ENCODE results near the gene FUT2.
"Not testable (repeated sequence)": the region's sequence is repeated elsewhere in the genome, so short reads cannot be mapped to it uniquely, and the experiment has no call there.

The FUT2 gene

GRCh38 chr19:48670699-48671445 is 24.9 kb upstream of the FUT2 start:
- DNase-seq (ENCODE audit: low read depth), result no peak

- no peak for DNase-seq (ENCODE audit: low read depth)
Measured at GRCh38 chr19:48671446-48671995, 24.2 kb upstream of the FUT2 start.

- DNase-seq (ENCODE audit: low read depth), result no peak
Measured at GRCh38 chr19:48672994-48673393, 22.8 kb upstream of the FUT2 start, which contains the start of gene NTN5. NTN5 (minus strand) TSS chr19:48673017; CDS start chr19:48670986, 2,031 bp downstream.

- DNase-seq (ENCODE audit: low read depth), result no peak
Measured at GRCh38 chr19:48673436-48674100, 22.2 kb upstream of the FUT2 start.

GRCh38 chr19:48674216-48674809 is 21.5 kb upstream of the FUT2 start:
- no peak for DNase-seq (ENCODE audit: low read depth)

GRCh38 chr19:48674921-48675824 is 20.6 kb upstream of the FUT2 start:
- DNase-seq (ENCODE audit: low read depth), result peak; percentile 57

- DNase-seq (ENCODE audit: low read depth), result no peak
Measured at GRCh38 chr19:48676487-48676886, 19.3 kb upstream of the FUT2 start.

GRCh38 chr19:48676887-48677286 is 18.9 kb upstream of the FUT2 start:
- no peak for DNase-seq (ENCODE audit: low read depth)

- no peak for DNase-seq (ENCODE audit: low read depth)
Measured at GRCh38 chr19:48678201-48678600, 17.6 kb upstream of the FUT2 start.

GRCh38 chr19:48680006-48680405 is 15.8 kb upstream of the FUT2 start:
- DNase-seq (ENCODE audit: low read depth), result not testable (repeated sequence)

GRCh38 chr19:48680436-48681126 is 15.2 kb upstream of the FUT2 start:
- DNase-seq (ENCODE audit: low read depth), result no peak

- DNase-seq (ENCODE audit: low read depth), result no peak
Measured at GRCh38 chr19:48681127-48681470, 14.7 kb upstream of the FUT2 start.

GRCh38 chr19:48683349-48683748 is 12.4 kb upstream of the FUT2 start:
- DNase-seq (ENCODE audit: low read depth), result peak; percentile 28

GRCh38 chr19:48685583-48685982 is 10.2 kb upstream of the FUT2 start:
- DNase-seq (ENCODE audit: low read depth), result no peak

- DNase-seq (ENCODE audit: low read depth), result no peak
Measured at GRCh38 chr19:48686088-48686487, 9.7 kb upstream of the FUT2 start.

GRCh38 chr19:48686637-48687036 is 9.1 kb upstream of the FUT2 start:
- DNase-seq (ENCODE audit: low read depth), result not testable (repeated sequence)

- no peak for DNase-seq (ENCODE audit: low read depth)
Measured at GRCh38 chr19:48687776-48688175, 8.0 kb upstream of the FUT2 start.

- DNase-seq (ENCODE audit: low read depth), result no peak
Measured at GRCh38 chr19:48689449-48689848, 6.3 kb upstream of the FUT2 start.

- DNase-seq (ENCODE audit: low read depth), result not testable (repeated sequence)
Measured at GRCh38 chr19:48693629-48694028, 2.1 kb upstream of the FUT2 start.

GRCh38 chr19:48696353-48697010 is 711 bp downstream of the FUT2 start:
- no peak for DNase-seq (ENCODE audit: low read depth)

- DNase-seq (ENCODE audit: low read depth), result no peak
Measured at GRCh38 chr19:48698046-48698445, 2.3 kb downstream of the FUT2 start.
